GM19025 (cell line): Measurements from ENCODE around the gene SLC5A5.
"Not testable (repeated sequence)": the region's sequence is repeated elsewhere in the genome, so short reads cannot be mapped to it uniquely, and the experiment has no call there.

Experiments
- ATAC-seq: cut with Tn5 transposase; IDR thresholded peaks from one replicate; pipeline ENCODE4 v1.9.1; 2021; ENCODE audit warnings: mild to moderate bottlenecking, low read depth, moderate library complexity; ENCODE audit not compliant: unreplicated experiment

SLC5A5 gene

DNA sequence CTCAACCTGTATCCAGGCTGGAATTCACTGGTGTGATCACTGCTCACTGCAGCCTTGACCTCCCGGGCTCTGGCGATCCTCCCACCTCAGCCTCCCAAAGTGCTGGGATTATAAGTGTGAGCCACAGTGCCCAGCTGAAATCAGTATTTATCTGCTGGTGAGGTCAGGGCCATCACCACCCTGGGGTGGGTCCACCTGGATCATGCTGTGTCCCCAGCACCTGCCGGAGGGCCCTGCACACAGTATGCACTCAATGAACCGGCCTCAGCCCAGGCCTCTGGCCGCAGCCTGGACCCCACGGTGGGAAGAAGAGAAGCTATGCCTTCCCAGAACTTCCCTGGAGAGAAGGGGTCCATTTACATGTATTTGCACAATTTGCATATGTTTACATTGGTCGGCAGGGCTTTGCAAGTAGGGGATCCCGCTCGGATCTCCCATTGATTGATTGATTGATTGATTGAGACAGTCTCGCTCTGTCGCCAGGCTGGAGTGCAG, 2.6 kb upstream of the SLC5A5 start:
- ATAC-seq: no peak

DNA sequence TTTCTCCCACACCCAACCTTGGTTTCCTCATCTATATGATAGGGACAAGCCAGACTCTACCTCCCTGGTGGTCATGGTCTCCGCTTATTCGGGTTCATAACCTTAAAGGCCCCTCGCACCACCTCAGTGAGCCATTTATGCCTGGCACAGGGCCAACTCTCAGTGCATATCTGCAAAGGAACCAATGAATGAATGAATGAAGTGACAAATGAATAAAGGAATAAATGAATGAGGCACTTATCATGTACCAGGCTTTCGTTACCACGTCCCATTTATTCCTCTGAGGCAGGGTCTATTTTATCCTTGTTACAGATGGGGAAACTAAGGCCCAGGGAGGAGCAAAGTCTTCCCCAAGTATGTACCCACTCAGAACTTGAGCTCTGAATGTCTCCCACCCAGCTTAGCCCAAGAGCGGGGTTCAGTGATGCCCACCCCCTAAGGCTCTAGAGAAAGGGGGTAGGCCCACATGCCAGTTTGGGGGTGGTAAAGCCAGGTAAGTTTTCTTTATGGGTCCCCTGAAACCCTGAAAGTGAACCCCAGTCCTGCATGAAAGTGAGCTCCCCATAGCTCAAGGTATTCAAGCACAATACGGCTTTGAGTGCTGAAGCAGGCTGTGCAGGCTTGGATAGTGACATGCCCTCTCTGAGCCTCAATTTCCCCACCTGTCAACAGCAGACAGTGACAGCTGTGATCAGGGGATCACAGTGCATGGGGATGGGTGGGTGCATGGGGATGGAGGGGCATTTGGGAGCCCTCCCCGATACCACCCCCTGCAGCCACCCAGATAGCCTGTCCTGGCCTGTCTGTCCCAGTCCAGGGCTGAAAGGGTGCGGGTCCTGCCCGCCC, 490 bp upstream of the SLC5A5 start:
- ATAC-seq: no peak

DNA sequence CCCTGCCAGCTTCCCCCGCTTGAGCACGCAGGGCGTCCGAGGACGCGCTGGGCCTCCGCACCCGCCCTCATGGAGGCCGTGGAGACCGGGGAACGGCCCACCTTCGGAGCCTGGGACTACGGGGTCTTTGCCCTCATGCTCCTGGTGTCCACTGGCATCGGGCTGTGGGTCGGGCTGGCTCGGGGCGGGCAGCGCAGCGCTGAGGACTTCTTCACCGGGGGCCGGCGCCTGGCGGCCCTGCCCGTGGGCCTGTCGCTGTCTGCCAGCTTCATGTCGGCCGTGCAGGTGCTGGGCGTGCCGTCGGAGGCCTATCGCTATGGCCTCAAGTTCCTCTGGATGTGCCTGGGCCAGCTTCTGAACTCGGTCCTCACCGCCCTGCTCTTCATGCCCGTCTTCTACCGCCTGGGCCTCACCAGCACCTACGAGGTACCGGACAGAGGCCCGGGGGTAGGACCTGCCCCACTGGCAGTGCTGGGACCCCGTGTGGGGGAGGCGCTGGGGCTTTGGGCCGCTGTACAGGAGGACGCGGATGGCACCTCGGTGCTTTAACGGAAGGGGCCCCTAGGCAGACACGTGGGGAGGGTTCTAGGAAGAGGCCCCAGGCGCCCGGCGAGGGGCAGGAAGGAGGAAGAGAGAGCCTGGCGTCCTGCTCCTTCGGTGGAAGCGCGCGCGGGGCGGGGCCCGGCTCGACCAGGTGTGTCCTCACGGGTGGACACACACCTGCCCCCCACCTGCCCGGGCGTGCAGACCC, 681 bp downstream of the SLC5A5 start:
- no peak for ATAC-seq

DNA sequence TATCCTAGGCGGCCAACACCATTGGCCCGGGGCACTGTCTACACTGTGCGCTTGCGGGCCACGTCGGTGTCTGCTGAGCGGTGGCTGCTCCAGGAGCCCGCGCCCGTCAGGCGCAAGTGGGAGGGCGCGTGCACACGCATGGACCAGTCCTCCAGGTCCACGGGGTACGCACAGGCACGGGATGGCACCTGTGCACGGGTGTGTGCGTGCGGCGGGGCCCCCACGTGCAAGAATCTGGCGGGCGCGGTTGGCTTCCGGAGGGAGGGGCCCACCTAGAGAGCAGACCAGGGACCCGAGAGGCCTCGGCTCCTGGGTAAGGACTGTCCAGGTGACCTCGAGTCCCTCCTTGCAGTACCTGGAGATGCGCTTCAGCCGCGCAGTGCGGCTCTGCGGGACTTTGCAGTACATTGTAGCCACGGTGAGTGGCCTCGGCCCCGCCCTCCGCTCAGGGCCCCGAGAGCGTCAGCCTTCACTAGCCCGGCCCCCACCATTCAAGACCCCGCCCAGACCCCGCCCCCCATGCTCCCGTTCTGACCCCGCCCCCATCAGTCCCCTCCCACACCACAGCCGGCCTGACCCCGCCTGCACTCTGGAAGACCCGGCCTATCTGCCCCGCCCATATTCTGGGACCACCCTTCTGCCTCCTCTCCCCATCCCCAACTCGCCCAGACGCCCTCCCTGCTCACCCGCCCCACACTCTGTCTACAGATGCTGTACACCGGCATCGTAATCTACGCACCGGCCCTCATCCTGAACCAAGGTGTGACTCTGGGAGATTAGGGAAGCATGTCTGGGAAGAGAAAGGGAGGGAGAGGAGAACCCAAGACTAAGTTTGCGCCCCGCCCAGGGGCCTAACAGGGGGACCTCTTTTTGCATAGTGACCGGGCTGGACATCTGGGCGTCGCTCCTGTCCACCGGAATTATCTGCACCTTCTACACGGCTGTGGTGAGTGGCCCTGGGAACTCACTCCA, 2.3 kb downstream of the SLC5A5 start:
- ATAC-seq: no peak

DNA sequence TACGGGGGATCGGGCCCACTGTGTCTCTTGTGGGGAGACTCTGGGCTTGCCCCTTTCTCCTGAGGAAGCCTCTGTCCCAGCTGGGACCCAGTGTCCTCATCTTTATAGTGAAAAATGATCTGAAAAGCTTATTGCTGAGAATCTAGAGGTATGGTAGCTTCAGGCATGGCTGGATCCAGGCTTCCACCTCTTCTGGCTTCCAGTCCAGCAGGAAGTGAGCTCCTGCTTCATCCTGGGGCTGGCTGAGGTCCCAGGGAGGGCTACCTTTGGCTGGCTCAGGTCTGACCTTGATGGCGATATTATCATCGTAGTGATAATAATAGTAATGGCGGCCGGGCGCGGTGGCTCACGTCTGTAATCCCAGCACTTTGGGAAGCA, 3.0 kb downstream of the SLC5A5 start:
- no peak for ATAC-seq

DNA sequence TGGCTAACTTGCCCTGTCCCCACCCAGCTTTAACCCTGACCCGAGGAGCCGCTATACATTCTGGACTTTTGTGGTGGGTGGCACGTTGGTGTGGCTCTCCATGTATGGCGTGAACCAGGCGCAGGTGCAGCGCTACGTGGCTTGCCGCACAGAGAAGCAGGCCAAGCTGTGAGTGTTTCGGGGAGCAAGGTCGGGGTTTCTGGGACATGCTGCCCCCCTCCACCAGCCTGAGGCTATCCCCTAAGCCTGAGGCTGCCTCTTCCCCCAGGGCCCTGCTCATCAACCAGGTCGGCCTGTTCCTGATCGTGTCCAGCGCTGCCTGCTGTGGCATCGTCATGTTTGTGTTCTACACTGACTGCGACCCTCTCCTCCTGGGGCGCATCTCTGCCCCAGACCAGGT, 6.0 kb downstream of the SLC5A5 start:
- ATAC-seq: no peak

DNA sequence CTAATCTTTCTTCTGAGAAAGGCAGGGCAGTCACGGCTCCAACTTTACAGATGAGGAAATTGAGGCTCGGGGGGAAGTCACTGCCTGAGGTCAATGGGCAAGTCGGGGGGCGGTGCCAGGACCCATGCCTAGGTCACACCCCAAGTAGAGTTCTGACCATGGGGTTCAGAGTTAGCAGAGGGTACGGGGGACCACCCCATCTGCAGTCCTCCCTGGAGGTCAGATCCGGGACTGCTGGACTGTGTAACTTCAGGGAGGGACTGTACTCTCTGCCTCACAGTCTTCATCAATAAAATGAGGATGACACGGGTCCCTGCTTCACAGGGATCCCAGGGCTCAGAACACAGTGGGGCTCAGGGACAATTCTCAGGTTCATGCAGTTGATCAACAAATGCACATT, 7.7 kb downstream of the SLC5A5 start:
- ATAC-seq: no peak

DNA sequence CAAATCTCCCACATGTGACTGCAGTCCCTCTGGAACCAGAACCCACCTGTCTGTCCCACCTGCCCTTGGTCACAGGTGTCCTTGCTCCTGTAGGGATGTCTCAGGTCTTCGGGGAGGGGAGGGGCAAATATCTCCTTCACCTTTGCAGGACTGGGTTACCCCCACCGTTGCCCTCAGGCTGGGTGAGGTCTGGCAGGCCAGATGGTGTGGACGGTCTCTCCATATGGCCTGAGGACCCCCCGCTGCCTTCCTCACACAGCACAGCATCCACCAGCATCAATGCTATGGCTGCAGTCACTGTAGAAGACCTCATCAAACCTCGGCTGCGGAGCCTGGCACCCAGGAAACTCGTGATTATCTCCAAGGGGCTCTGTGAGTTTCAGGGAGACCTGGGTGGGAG, 10.0 kb downstream of the SLC5A5 start:
- no peak for ATAC-seq

DNA sequence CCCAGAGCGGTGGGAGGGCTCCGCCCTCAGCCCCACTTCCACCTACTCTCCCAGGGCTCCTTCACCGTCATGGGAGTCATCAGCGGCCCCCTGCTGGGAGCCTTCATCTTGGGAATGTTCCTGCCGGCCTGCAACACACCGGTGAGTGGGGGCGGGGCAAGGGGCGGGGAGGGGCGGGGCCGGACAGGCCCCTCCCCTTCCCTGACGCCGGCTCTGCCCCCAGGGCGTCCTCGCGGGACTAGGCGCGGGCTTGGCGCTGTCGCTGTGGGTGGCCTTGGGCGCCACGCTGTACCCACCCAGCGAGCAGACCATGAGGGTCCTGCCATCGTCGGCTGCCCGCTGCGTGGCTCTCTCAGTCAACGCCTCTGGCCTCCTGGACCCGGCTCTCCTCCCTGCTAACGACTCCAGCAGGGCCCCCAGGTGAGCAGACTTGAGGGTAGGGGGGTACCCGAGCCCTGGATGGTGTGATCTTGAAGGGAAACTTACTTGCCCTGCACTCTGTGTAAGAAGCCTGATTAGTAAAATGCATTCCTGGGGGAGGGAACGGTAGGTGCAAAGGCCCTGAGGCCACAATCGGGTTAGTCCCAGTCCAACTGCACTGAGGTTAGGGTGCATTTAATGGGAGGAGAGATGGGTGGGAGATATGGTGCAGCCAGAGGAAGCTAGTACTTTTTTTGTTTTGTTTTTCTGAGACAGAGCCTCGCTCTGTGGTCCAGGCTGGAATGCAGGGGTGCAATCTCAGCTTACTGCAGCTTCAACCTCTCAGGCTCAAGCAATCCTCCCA, 12.1 kb downstream of the SLC5A5 start:
- ATAC-seq: no peak

DNA sequence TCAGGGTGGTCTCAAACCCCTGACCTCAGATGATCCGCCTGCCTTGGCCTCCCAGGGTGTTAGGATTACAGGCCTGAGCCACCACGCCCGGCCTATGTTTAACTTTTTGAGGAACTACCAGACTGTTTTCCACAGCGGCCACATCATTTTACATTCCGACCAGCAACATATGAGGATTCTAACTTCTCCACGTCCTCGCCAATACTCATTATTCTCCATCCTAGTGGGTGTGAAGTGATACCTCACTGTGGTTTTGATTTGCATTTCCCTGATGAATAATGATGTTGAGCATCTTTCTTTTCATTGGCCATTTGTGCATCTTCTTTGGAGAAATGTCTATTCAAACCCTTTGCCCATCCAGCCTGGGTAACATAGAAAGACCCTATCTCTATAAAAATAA, 14.8 kb downstream of the SLC5A5 start:
- ATAC-seq: no peak

DNA sequence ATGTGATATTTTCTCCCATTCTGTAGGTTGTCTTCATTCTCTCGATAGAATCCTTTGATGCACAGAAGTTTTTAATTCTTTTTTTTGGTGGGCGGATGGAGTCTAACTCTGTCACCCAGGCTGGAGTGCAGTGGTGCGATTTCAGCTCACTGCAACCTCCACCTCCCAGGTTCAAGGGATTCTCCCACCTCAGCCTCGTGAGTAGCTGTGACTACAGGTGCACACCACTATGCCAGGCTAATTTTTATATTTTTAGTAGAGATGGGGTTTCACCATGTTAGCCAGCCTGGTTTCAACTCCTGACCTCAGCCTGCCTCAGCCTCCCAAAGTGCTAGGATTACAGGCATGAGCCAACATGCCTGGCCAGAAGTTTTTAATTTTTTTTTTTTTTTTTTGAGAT, 15.5 kb downstream of the SLC5A5 start:
- not testable (repeated sequence) for ATAC-seq

DNA sequence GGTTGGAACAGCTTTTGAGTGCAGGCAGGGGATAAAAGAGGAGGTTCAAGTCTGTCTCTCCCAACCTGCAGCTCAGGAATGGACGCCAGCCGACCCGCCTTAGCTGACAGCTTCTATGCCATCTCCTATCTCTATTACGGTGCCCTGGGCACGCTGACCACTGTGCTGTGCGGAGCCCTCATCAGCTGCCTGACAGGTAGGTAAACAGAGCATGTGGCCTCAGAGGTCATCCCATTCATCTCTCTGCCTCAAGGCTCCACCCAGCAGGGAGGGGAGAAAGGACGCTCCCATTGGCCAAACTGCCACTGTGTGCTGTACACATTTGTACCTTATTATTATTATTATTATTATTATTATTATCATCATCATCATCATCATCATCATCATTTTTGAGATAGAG, 16.5 kb downstream of the SLC5A5 start:
- ATAC-seq: no peak

DNA sequence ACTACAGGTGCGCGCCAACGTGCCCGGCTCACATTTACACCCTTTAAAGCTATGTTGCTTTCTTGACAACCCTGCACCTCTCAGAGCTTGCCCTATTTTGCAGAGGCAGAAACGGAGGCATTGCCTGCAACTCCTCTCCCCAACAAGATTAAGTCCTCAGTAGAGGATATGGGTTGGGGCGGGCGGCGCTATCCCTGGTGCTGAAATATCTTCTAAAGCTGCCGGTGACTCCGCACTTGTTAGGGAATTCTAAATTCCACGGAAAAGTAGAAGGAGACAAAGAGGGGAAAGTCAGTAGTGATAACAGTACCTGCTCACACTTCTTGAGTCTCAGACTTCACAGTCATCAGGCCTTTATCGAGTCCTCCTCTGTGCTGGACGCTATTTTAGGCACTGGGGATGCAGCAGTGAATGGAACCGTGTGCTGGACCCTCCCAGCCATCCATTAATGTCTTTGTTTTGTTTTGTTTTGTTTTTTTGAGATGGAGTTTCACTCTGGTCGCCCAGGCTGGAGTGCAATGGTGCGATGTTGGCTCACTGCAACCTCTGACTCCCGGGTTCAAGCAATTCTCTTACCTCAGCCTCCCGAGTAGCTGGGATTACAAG, 18.0 kb downstream of the SLC5A5 start:
- ATAC-seq: no peak

DNA sequence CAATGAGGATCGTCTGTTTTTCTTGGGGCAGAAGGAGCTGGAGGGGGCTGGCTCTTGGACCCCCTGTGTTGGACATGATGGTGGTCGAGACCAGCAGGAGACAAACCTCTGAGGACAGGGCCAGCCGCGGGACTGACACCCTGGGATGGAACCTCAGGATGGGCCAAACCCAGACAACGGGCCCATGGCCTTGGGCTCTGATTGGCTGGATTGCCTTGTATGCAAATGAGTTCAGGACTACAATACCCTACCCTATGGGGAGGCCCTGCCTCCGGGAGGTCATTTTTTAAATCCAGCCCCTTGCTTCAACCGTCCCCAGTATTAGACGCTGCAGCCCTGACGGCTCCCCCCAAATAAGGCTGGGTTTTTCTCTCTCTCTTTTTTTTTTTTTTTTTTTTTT, 22.0 kb downstream of the SLC5A5 start:
- ATAC-seq: no peak

DNA sequence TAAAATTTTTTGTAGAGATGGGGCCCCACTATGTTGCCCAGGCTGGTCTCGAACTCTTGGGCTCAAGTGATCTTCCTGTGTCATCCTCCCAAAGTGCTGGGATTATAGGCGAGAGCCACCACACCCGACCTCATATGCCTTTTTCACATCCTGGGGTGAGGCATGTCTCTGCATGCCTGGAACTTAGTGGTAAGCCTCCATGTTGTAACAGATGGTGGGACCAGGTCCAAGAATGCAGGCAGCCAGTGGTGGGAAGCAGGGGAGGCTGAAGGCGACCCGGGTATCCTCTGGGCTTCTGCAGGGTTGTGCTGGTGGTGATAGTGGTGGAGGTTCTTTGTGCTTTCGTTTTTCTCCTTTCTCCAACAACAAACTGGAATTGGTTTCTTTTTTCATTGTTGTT, 31.0 kb downstream of the SLC5A5 start:
- no peak for ATAC-seq

DNA sequence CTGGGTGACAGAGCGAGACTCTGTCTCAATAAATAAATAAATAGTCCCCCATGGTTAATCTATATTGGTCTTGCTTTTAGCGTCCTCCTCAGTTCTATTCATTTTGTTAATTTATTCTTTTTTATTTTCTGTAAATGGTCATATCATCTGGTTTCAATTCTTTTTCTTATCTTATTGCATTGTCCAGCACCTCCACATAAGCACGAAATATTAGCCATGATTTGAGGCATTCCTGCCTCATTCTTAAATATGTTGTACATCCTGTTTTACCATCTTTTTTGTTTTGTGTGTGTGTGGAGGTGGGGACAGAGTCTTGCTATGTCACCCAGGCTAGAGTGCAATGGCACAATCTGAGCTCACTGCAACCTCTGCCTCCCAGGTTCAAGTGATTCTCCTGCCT, 36.5 kb downstream of the SLC5A5 start:
- ATAC-seq: no peak

DNA sequence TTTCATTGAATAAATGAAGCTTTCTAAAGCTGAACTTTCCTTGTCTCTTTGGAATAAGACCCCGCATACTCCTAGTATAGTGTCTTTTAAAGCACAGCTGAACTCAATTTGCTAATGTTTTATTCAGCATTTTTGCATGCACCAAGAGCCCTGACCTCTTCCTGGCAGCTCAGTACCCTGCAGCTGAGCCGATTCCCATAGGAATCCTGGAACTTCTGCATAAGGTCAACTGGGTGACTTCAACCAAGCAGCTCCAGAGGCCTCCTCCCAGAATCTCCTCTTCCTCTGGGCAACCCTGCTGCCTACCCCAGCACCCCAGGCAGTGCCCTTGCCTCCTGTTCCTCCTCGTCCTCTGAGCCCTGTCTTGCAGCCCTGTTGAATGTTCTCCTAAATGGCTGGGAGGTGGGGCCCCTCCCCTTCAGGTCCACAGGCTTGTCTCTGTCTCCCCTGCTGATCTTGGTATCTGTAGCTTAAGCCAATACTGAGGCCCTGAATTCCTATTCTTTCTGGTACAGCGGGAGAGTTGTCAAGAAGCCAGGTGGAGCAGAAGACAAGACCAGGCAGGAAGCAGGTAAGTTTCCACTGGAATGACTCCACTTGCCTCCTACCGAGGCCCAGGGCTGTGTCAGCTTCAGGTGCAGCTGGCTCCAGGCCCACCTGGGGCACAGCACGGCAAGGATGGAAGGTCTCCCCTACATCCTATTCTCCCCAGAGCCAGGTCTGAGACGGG, 37.4 kb downstream of the SLC5A5 start:
- no peak for ATAC-seq

DNA sequence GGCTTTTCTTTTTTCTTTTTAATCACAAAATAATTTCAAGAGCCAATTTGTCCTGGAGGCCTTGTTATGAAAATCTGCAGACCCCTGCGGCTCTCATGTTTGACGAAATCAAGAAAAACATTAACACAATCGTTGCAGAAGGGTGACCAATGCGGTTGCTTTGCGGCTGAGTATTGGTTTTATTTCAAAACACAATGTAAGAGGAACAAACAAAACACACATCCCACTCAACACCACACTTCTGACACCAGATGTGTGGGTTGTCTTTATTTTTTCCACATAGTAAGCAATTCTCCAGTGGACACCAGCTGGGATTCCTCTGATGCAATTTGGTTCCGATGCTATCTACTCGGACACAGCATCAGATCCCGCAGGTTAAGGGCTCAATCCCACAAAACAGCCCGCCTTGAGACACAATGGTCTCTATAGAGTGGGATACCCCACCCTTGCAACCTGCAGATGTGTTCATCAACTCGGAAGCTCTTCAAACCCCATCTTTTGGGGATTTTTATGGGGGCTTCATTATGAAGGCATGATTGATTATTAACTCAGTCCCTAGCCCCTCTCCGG, 39.1 kb downstream of the SLC5A5 start:
- no peak for ATAC-seq
